ENCODE measurements around the gene ACE. TPM values are rescaled to one million over a fixed set of nuclear protein-coding genes. Genes with fewer than 3 reads are reported as not detected.

The ACE gene
- total RNA-seq, 1 donor from 2014 or later = 0.42 TPM

- H3K9me3 Mint-ChIP-seq = no peaks in the 10 kb centered on the region
- H3K36me3 Mint-ChIP-seq (ENCODE audit: low read depth) = no peaks in the 10 kb centered on the region
- peaks cover 8% of the 10 kb centered on the region for H3K27me3 Mint-ChIP-seq (ENCODE audit: low read depth)
- no peak for DNase-seq (ENCODE audit: low read depth, low spot score)
- H3K4me3 Mint-ChIP-seq = no peak overlapping the region
- H3K4me1 Mint-ChIP-seq = no peaks in the 10 kb centered on the region
- H3K27ac Mint-ChIP-seq (ENCODE audit: unreplicated experiment) = no peak overlapping the region
- no peak for TF ChIP-seq CTCF (conservative IDR thresholded peaks at IDR 0.05)
Observed at GRCh38 chr17:63490858-63491400, 14.1 kb downstream of the ACE start.

- Mint-ChIP-seq H3K4me1 (no peaks in the 10 kb centered on the region), H3K27me3 (ENCODE audit: low read depth) (peaks cover 8% of the 10 kb centered on the region), H3K4me3 (no peak overlapping the region), H3K36me3 (ENCODE audit: low read depth) (no peaks in the 10 kb centered on the region), H3K9me3 (no peaks in the 10 kb centered on the region), H3K27ac (ENCODE audit: unreplicated experiment) (no peak overlapping the region)
- TF ChIP-seq CTCF (conservative IDR thresholded peaks at IDR 0.05) = no peak
- DNase-seq (ENCODE audit: low read depth, low spot score) = no peak
Observed at GRCh38 chr17:63491413-63491812, 14.6 kb downstream of the ACE start.

- no peaks in the 10 kb centered on the region for H3K9me3 Mint-ChIP-seq
- no peaks in the 10 kb centered on the region for H3K36me3 Mint-ChIP-seq (ENCODE audit: low read depth)
- H3K4me1 Mint-ChIP-seq = no peaks in the 10 kb centered on the region
- DNase-seq (ENCODE audit: low read depth, low spot score) = no peak
- H3K27me3 Mint-ChIP-seq (ENCODE audit: low read depth) = peaks cover 8% of the 10 kb centered on the region
- H3K27ac Mint-ChIP-seq (ENCODE audit: unreplicated experiment) = no peak overlapping the region
- TF ChIP-seq CTCF (conservative IDR thresholded peaks at IDR 0.05) = no peak
- no peak overlapping the region for H3K4me3 Mint-ChIP-seq
Observed at GRCh38 chr17:63491977-63492618, 15.2 kb downstream of the ACE start.

GRCh38 chr17:63492940-63493339 is 16.1 kb downstream of the ACE start:
- H3K9me3 Mint-ChIP-seq = no peaks in the 10 kb centered on the region
- peak overlapping the region; percentile 67 for H3K27ac Mint-ChIP-seq (ENCODE audit: unreplicated experiment)
- peaks cover 5% of the 10 kb centered on the region for H3K27me3 Mint-ChIP-seq (ENCODE audit: low read depth)
- H3K4me1 Mint-ChIP-seq = no peaks in the 10 kb centered on the region
- H3K4me3 Mint-ChIP-seq = no peak overlapping the region
- H3K36me3 Mint-ChIP-seq (ENCODE audit: low read depth) = no peaks in the 10 kb centered on the region
- no peak for DNase-seq (ENCODE audit: low read depth, low spot score)
- no peak for TF ChIP-seq CTCF (conservative IDR thresholded peaks at IDR 0.05)

- H3K9me3 Mint-ChIP-seq = no peaks in the 10 kb centered on the region
- H3K4me1 Mint-ChIP-seq = peaks cover 1% of the 10 kb centered on the region
- TF ChIP-seq CTCF (conservative IDR thresholded peaks at IDR 0.05) = no peak
- no peak for DNase-seq (ENCODE audit: low read depth, low spot score)
- peaks cover 5% of the 10 kb centered on the region for H3K27me3 Mint-ChIP-seq (ENCODE audit: low read depth)
- H3K36me3 Mint-ChIP-seq (ENCODE audit: low read depth) = no peaks in the 10 kb centered on the region
- peak overlapping the region; percentile 67 for H3K27ac Mint-ChIP-seq (ENCODE audit: unreplicated experiment)
- no peak overlapping the region for H3K4me3 Mint-ChIP-seq
Observed at GRCh38 chr17:63493411-63493810, 16.6 kb downstream of the ACE start.
